IMR-90 (cell line): ENCODE data around the gene RCN1. TPM values are rescaled to one million over a fixed set of nuclear protein-coding genes. Genes with fewer than 3 reads are reported as not detected.

Source experiments
- ATAC-seq: fragments of 200-7000 bp; cut with Tn5 transposase; 2 replicates; pipeline ENCODE4 v1.9.1; 2020; ENCODE audit warnings: low read depth, mild to moderate bottlenecking, moderate library complexity
- Bru-seq: library from RNA; stranded (reverse); fragments of 400-500 nt; gene quantifications from one replicate; lab custom pipeline; 2021; lab: Mats Ljungman, UMichigan
- BruChase-seq, 2 experiments: library from RNA; stranded (reverse); fragments of 400-500 nt; gene quantifications; one replicate each; lab custom pipeline; 2021; lab: Mats Ljungman, UMichigan
- BruUV-seq: library from RNA; stranded (reverse); fragments of 400-500 nt; replicated peaks from 2 replicates; lab custom pipeline; 2021; lab: Mats Ljungman, UMichigan
- CTCF ChIA-PET: fragments of 300-600 bp; formaldehyde crosslinking; extraction: SDS; loops from one replicate; lab custom pipeline; 2021; ENCODE audit warnings: antibody characterized with exemption; lab: Yijun Ruan, JAX
- POLR2A ChIA-PET: fragments of 300-600 bp; sonication (Branson Sonifier 250); formaldehyde crosslinking; loops from one replicate; lab custom pipeline; 2022; ENCODE audit warnings: antibody characterized with exemption; ENCODE audit not compliant: unreplicated experiment; lab: Charles Lee
- DNase-seq: peaks from one replicate; pipeline ENCODE4 v3.0.0; 2013
- H2AFZ ChIP-seq: replicated peaks from 2 replicates; pipeline ENCODE3; 2013; ENCODE audit warnings: low read length, mild to moderate bottlenecking; ENCODE audit not compliant: poor library complexity
- H2AK5ac ChIP-seq: 2 replicates; pipeline ENCODE4 v1.6.1; 2013; ENCODE audit warnings: low read depth, low read length, inconsistent platforms
- H2AK9ac ChIP-seq: replicated peaks from 2 replicates; pipeline ENCODE3; 2013; ENCODE audit warnings: mild to moderate bottlenecking, low read depth, low read length, moderate library complexity; ENCODE audit not compliant: poor library complexity
- H2BK120ac ChIP-seq: 2 replicates; pipeline ENCODE4 v1.6.1; 2013; ENCODE audit warnings: low read depth, low read length, inconsistent platforms
- H2BK15ac ChIP-seq: 3 replicates; pipeline ENCODE4 v1.6.1; 2013; ENCODE audit warnings: low read depth, low read length, inconsistent platforms
- H2BK20ac ChIP-seq: 2 replicates; pipeline ENCODE4 v1.6.1; 2013; ENCODE audit warnings: low read depth, mild to moderate bottlenecking, inconsistent platforms, low read length, moderate library complexity
- H2BK5ac ChIP-seq: 2 replicates; pipeline ENCODE4 v1.6.1; 2013; ENCODE audit warnings: mild to moderate bottlenecking, low read depth, low read length, inconsistent platforms; ENCODE audit not compliant: poor library complexity, severe bottlenecking
- H3K14ac ChIP-seq: replicated peaks from 2 replicates; pipeline ENCODE4 v1.6.1; 2013; ENCODE audit warnings: low read depth, low read length, inconsistent platforms
- H3K18ac ChIP-seq: 2 replicates; pipeline ENCODE4 v1.6.1; 2013; ENCODE audit warnings: low read depth, low read length, control low read depth
- H3K23ac ChIP-seq: 2 replicates; pipeline ENCODE4 v1.6.1; 2013; ENCODE audit warnings: low read depth, low read length, inconsistent platforms
- H3K27ac ChIP-seq: 2 replicates; pipeline ENCODE4 v1.5.1; 2013; ENCODE audit warnings: mild to moderate bottlenecking, control low read depth, low read length; ENCODE audit not compliant: insufficient read depth
- H3K27me3 ChIP-seq: 2 replicates; pipeline ENCODE4 v1.6.1; 2013; ENCODE audit warnings: low read length; ENCODE audit not compliant: control insufficient read depth, insufficient read depth
- H3K36me3 ChIP-seq: 2 replicates; pipeline ENCODE4 v1.6.1; 2013; ENCODE audit warnings: low read length, mixed read lengths; ENCODE audit not compliant: control insufficient read depth, insufficient read depth
- H3K4ac ChIP-seq: 2 replicates; pipeline ENCODE4 v1.6.1; 2013; ENCODE audit warnings: low read depth, low read length, inconsistent platforms
- H3K4me1 ChIP-seq: 2 replicates; pipeline ENCODE4 v1.6.1; 2013; ENCODE audit warnings: low read length, mixed read lengths; ENCODE audit not compliant: control insufficient read depth, insufficient read depth
- H3K4me2 ChIP-seq: 2 replicates; pipeline ENCODE4 v1.6.1; 2013; ENCODE audit warnings: low read depth, mild to moderate bottlenecking, control low read depth, low read length, moderate library complexity
- H3K4me3 ChIP-seq: 2 replicates; pipeline ENCODE4 v1.5.1; 2013; ENCODE audit warnings: low read depth, mild to moderate bottlenecking, control low read depth, low read length, moderate library complexity; ENCODE audit not compliant: insufficient read depth
- H3K56ac ChIP-seq: 2 replicates; pipeline ENCODE4 v1.6.1; 2013; ENCODE audit warnings: low read length, inconsistent platforms; ENCODE audit not compliant: insufficient read depth; ENCODE audit errors: extremely low read depth
- H3K79me1 ChIP-seq, 2 experiments: 2 replicates each; pipeline ENCODE4 v1.6.1; 2013; ENCODE audit warnings: low read length in 2 of 2, inconsistent platforms in 1 of 2, low read depth in 1 of 2
- H3K9ac ChIP-seq: 2 replicates; pipeline ENCODE4 v1.6.1; 2013; ENCODE audit warnings: low read depth, low read length, control low read depth
- H3K9me1 ChIP-seq: 2 replicates; pipeline ENCODE4 v1.6.1; 2013; ENCODE audit warnings: low read length, inconsistent platforms; ENCODE audit not compliant: insufficient read depth
- H3K9me3 ChIP-seq: 2 replicates; pipeline ENCODE4 v1.6.1; 2013; ENCODE audit warnings: low read length; ENCODE audit not compliant: control insufficient read depth, insufficient read depth
- H4K20me1 ChIP-seq: 2 replicates; pipeline ENCODE4 v1.6.1; 2013; ENCODE audit warnings: low read length, inconsistent platforms; ENCODE audit not compliant: insufficient read depth
- H4K5ac ChIP-seq: 2 replicates; pipeline ENCODE4 v1.6.1; 2013; ENCODE audit warnings: mild to moderate bottlenecking, low read depth, low read length, control low read depth
- H4K8ac ChIP-seq, 2 experiments: 2 replicates each; pipeline ENCODE4 v1.6.1; 2013; ENCODE audit warnings: low read depth in 2 of 2, low read length in 2 of 2, control low read depth in 1 of 2, inconsistent platforms in 1 of 2
- H4K91ac ChIP-seq: 2 replicates; pipeline ENCODE4 v1.6.1; 2013; ENCODE audit warnings: low read depth, low read length, inconsistent platforms; ENCODE audit not compliant: insufficient read depth
- CEBPB ChIP-seq: IDR thresholded peaks from 2 replicates; pipeline ENCODE4 v1.6.1; 2012; ENCODE audit warnings: low read depth, low read length, improper control_type of control experiment
- ELK1 ChIP-seq: fragments of 150-350 bp; IDR thresholded peaks from 2 replicates; pipeline ENCODE4 v1.6.1; 2016; ENCODE audit warnings: low read depth, mild to moderate bottlenecking, low read length, moderate library complexity, borderline replicate concordance
- FOS ChIP-seq: fragments of 150-350 bp; IDR thresholded peaks from 2 replicates; pipeline ENCODE4 v1.6.1; 2016; ENCODE audit warnings: low read depth, low read length
- MAFK ChIP-seq: IDR thresholded peaks from 2 replicates; pipeline ENCODE4 v1.6.1; 2012; ENCODE audit warnings: low read depth, low read length, improper control_type of control experiment
- MAZ ChIP-seq: IDR thresholded peaks from 2 replicates; pipeline ENCODE4 v1.6.1; 2012; ENCODE audit warnings: low read depth, mild to moderate bottlenecking, low read length, improper control_type of control experiment, moderate library complexity, borderline replicate concordance
- MXI1 ChIP-seq: IDR thresholded peaks from 2 replicates; pipeline ENCODE4 v1.6.1; 2012; ENCODE audit warnings: low read depth, mild to moderate bottlenecking, low read length, moderate library complexity, borderline replicate concordance
- NFE2L2 ChIP-seq: fragments of 150-350 bp; IDR thresholded peaks from 2 replicates; pipeline ENCODE4 v1.6.1; 2016; ENCODE audit warnings: low read depth, mild to moderate bottlenecking, low read length
- POLR2A ChIP-seq: IDR thresholded peaks from 2 replicates; pipeline ENCODE4 v1.6.1; 2012; ENCODE audit warnings: mild to moderate bottlenecking, low read depth, low read length
- RAD21 ChIP-seq: IDR thresholded peaks from 2 replicates; pipeline ENCODE4 v1.6.1; 2012; ENCODE audit warnings: low read length, improper control_type of control experiment
- WGBS, 2 experiments: methylation state at CpG; one replicate each; pipeline versions ENCODE4 v1.1.5 to v1.1.7; 2013; ENCODE audit warnings: missing lambda C conversion rate in 2 of 2; ENCODE audit not compliant: insufficient read length in 1 of 2; ENCODE audit errors: extremely low coverage in 2 of 2; 5-methylcytosine and 5-hydroxymethylcytosine counted together
- dilution Hi-C: fragments of 300-500 bp; cut with HindIII; formaldehyde crosslinking; loops from one replicate; pipeline ENCODE4 v1.14.3; 2018; ENCODE audit warnings: low sequenced_read_pairs; ENCODE audit not compliant: unreplicated experiment
- in situ Hi-C: fragments of 300-500 bp; cut with MboI; formaldehyde crosslinking; loops from 3 replicates; pipeline ENCODE4 v1.14.3; 2019; ENCODE audit warnings: low sequenced_read_pairs, inconsistent platforms, mixed read lengths
- intact Hi-C: fragments of 100-400 bp; cut with micrococcal nuclease; formaldehyde crosslinking; loops from 2 replicates; pipeline ENCODE4 v1.10.0; 2022
- long read RNA-seq: library from polyadenylated mRNA; unstranded; transcript quantifications from one replicate; pipeline ENCODE4 v2.0.0, GENCODE V29; 2021; ENCODE audit not compliant: unreplicated experiment
- polyA plus RNA-seq, 3 experiments: library from polyadenylated mRNA; depleted of rRNA; stranded (reverse); fragments of >200 nt; gene quantifications; 2 replicates each; pipeline ENCODE4 v1.2.3, GENCODE V29; 2012; ENCODE audit warnings: low replicate concordance in 1 of 3
- total RNA-seq: library from RNA; depleted of rRNA; stranded (reverse); fragments of >200 nt; gene quantifications from 2 replicates; pipeline ENCODE4 v1.2.3, GENCODE V29; 2012; rRNA removed
- TF ChIP-seq, protein P1 (sequence below): fragments of 150-350 bp; IDR thresholded peaks from 2 replicates; pipeline ENCODE4 v1.6.1; 2017; ENCODE audit warnings: mild to moderate bottlenecking, antibody characterized with exemption, low read length, low read depth

RCN1 gene
- total RNA-seq = 129 and 231 TPM in 2 replicates
- 171 and 193 TPM in 2 replicates for polyA plus RNA-seq (2012; rRNA removed)
- polyA plus RNA-seq (2012; cell fraction: cytosol; rRNA removed) = 78.4 and 90.6 TPM in 2 replicates
- 40.8 and 127 TPM in 2 replicates for polyA plus RNA-seq (2012; cell fraction: nucleus; rRNA removed; ENCODE audit: low replicate concordance)
- Bru-seq, nascent RNA = percentile 99 among the genes with signal in this experiment
- percentile 100 among the genes with signal in this experiment for BruChase-seq, experiment 1, labeled RNA remaining after a 6-hour chase
- percentile 100 among the genes with signal in this experiment for BruChase-seq, experiment 2, labeled RNA remaining after a 2-hour chase
- long read RNA-seq, transcript RCN1-201 (6 exons, 2,572 nt) = major isoform, 839 of 868 reads
- long read RNA-seq, transcript RCN1-207 (5 exons, 2,416 nt) = minor isoform, 6 of 868 reads
- long read RNA-seq, partial matches to known transcripts = 2 of 868 reads
- long read RNA-seq, other reads (novel, unspliced or antisense) = 18 of 868 reads

DNA sequence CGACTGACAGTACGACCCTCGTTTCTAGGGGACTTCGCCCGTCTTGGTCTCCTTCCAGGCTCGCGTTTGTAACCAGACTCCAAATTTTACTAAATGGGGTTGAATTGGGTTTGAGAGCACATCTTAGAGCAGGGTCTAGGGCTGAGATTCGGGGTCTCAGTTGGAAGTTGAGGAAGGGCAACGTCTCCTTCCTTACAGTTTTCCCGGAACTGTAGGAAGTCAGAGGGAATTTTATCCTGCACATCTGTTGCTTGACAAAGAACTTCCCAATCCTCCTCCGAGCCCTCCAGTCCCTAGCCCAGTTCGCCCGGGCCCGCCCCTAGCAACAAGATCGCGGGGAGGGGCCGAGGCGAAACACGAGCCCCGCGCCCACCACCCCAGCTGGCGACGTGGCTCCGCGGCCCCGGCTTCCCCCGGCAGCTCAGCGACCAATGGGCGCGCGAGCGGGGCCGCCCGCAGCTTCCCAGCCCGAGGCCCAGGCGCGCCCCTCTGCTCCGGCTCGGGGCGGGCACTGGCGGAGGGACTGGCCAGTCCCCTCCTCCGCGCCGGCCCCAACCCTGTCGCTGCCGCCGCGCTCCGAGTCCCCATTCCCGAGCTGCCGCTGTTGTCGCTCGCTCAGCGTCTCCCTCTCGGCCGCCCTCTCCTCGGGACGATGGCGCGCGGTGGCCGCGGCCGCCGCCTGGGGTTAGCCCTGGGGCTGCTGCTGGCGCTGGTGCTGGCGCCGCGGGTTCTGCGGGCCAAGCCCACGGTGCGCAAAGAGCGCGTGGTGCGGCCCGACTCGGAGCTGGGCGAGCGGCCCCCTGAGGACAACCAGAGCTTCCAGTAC is at the start of gene RCN1:
TSS of gene RCN1 (plus strand) at position 530 of the 826 bp plus-strand sequence. CDS start at position 653, 123 bp downstream.
- ChIA-PET POLR2A (interaction anchor here (0.6 kb wide), 1 partner anchor 427 kb away, joined by 4 read pairs; no protein-coding TSS in a partner anchor), CTCF (no interaction called here)
- Histone ChIP-seq H2BK5ac (peak within 1 kb of the TSS; percentile 89), H4K5ac (peak within 1 kb of the TSS; percentile 98), H3K9ac (peak within 1 kb of the TSS; percentile 99), H3K4me3 (peak within 1 kb of the TSS; percentile 96), H3K27ac (peak within 1 kb of the TSS; percentile 99), H3K4ac (peak within 1 kb of the TSS; percentile 95), H3K27me3 (no peaks in the 10 kb centered on the region), H3K79me1 (peaks cover 17 to 52% of the 10 kb centered on the region in 2 experiments), H3K4me2 (peak within 1 kb of the TSS; percentile 94), H3K4me1 (peaks cover 30% of the 10 kb centered on the region), H4K8ac (peak within 1 kb of the TSS; percentile 78 to 98), H2BK20ac (peak within 1 kb of the TSS; percentile 90), H3K9me3 (no peaks in the 10 kb centered on the region), H2AFZ (peak within 1 kb of the TSS; percentile 84), H2BK15ac (peak within 1 kb of the TSS; percentile 79; the same call in 1 of the 3 replicates), H3K9me1 (peaks cover 41% of the 10 kb centered on the region), H4K20me1 (peaks cover 37% of the 10 kb centered on the region), H4K91ac (peak within 1 kb of the TSS; percentile 93), H2AK5ac (peak within 1 kb of the TSS; percentile 86), H2BK120ac (peak within 1 kb of the TSS; percentile 92), H3K18ac (peak within 1 kb of the TSS; percentile 98), H3K36me3 (peaks cover 1% of the 10 kb centered on the region; the same call in 1 of the 2 replicates), H2AK9ac (peak within 1 kb of the TSS; percentile 83), H3K14ac (peak within 1 kb of the TSS; percentile 97), H3K23ac (peak within 1 kb of the TSS; percentile 94), H3K56ac (peak within 1 kb of the TSS; percentile 98)
- TF ChIP-seq, protein P1, sequence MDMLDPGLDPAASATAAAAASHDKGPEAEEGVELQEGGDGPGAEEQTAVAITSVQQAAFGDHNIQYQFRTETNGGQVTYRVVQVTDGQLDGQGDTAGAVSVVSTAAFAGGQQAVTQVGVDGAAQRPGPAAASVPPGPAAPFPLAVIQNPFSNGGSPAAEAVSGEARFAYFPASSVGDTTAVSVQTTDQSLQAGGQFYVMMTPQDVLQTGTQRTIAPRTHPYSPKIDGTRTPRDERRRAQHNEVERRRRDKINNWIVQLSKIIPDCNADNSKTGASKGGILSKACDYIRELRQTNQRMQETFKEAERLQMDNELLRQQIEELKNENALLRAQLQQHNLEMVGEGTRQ = no peak
- no peak for TF ChIP-seq MAFK
- peak; percentile 69; the same call in 1 of the 2 replicates for TF ChIP-seq MAZ
- no peak for TF ChIP-seq ELK1
- no peak for TF ChIP-seq FOS
- TF ChIP-seq POLR2A = peak; percentile 83
- no peak for TF ChIP-seq NFE2L2
- TF ChIP-seq RAD21 = no peak
- no peak for TF ChIP-seq CEBPB
- peak; percentile 62; the same call in 1 of the 2 replicates for TF ChIP-seq MXI1
- WGBS, 2 experiments = 0% methylated on average over 8 of the region's 79 CpGs; no CpG with 5 or more reads in 1 of the 2 experiments
- intact Hi-C loops (loop anchor here (2.0 kb wide), 2 partner anchors 46 to 82 kb away; no protein-coding TSS in a partner anchor), in situ Hi-C loops (loop anchor here (25.0 kb wide), 1 partner anchor 497 kb away; the partner anchor contains the start of gene EIF3M), dilution Hi-C loops (no loop called here)
- BruUV-seq = no TSS peak
- DNase-seq = peak; percentile 86
- peak; percentile 85 for ATAC-seq
